NCI-H526 (cell line): ENCODE data around the gene MTMR3.

Experiments
- DNase-seq, 2 experiments: peaks; one replicate each; lab custom pipeline; 2025; lab: John Stamatoyannopoulos, UW

MTMR3 gene

GRCh38 chr22:29916007-29916544 is 33.1 kb downstream of the MTMR3 start:
- no peak for DNase-seq

GRCh38 chr22:29917052-29917902 is 34.3 kb downstream of the MTMR3 start:
- DNase-seq: no peak

DNA sequence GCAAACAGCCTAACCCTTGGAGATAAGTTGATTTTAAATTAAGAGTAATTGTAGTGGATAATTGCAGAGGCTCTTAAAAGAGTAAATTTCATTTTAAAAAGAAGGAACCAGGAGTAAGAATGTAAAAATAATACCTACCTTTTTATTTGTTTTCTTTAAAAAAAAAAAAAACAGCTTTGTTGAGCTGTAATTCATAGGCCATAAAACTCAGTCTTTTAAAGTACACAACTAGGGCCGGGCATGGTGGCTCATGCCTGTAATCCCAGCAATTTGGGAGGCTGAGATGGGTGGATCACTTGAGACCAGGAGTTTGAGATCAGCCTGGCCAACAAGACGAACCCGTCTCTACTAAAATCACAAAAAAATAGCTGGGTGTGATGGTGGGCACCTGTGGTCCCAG is 42.4 kb downstream of the MTMR3 start:
- no peak for DNase-seq

- DNase-seq: no peak
Observed at GRCh38 chr22:29926057-29926456, 43.1 kb downstream of the MTMR3 start.

- DNase-seq: no peak
Observed at GRCh38 chr22:29932136-29932535, 49.2 kb downstream of the MTMR3 start.

DNA sequence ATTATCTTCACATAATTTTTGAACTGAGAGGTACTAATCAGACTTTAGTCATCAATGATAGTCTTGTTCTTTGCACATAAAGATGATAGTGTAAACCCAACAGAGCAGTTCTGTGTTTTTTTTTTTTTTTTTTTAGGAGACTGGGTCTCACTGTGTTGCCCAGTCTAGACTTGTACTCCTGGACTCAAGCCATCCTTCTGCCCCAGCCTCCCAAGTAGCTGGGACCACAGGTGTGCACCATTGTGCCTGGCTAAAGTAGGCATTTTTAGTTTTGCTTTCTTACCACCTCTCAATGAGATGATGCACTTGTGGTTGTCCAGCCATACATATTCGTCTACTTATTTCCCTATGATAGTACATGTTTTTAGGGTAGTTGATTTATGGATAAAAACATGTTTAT is 50.6 kb downstream of the MTMR3 start:
- DNase-seq: peak in 1 of 2 experiments; percentile 3

GRCh38 chr22:29934596-29934995 is 51.6 kb downstream of the MTMR3 start:
- no peak for DNase-seq

DNA sequence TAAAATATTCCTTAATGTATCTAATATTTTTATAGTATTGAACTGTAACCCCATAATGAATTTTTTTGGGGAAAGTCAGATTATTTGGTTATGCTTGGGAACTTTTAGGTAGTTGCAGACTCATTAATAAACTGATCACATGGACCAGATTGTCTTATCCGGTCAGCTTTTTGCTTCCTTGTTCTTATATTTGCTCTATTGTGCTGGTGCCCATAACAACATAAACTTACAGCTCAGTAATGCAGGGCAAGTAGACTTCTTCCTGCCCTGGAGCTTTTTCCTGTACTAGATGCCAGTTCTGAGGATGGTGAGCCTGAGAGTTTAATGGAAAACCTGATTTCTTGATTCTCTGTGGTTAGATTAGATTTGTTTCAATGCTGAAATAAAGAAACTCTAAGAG is 53.2 kb downstream of the MTMR3 start:
- DNase-seq: no peak

DNA sequence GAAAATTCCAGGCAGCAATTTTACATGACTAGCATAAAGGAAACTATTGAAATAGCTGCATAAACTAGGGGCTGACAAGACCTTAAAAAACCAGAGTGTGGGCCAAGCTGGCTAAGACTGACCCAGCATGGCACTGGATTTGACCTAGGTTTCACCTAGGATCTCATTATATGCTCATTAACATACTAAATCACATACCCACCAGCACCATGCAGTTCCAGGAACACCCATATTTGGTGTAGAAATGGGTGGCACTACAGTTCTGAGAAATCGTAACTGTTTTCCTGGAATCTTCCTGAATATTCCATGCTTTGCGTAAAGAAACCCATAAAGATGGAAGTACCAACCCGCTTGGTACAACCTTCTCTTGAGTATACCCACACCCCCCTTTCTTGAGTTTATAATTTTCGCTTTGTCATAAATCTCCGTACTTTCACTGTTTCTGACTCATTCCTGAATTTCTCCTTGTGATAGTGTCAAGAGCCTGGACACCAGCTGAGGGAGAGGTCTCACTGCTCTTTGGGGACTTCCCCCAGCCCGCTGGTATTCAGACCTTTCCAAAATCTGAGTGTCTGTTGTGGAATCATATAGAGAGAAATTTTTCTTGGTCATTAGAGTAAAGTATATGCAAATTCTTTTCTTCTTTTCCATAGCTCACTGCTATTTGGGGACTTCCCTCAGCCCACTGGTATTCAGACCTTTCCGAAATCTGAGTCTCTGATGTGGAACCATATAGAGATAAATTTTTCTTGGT is 55.1 kb downstream of the MTMR3 start:
- DNase-seq: no peak

DNA sequence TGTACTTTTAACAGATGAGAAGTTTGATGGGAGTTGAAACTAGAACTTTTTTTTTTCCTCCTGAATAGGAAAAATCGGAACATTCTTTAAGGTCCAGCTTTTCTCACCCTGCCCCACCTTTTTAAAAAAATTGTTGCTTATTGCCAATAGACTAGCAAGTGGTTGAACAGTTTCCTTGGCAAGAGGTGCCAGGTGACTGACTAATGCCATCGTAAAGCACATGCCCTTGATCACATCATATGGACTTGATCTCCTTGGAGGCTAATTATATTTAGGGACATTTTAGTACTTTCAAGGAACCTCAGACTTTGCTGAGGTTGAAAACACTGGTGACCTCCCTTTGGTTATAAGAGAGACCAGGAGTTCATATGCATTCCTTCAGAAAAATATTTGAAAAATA is 57.6 kb downstream of the MTMR3 start:
- DNase-seq: no peak

- DNase-seq: no peak
Observed at GRCh38 chr22:29944339-29944738, 61.4 kb downstream of the MTMR3 start.

GRCh38 chr22:29945435-29945834 is 62.5 kb downstream of the MTMR3 start:
- no peak for DNase-seq

GRCh38 chr22:29946220-29946619 is 63.2 kb downstream of the MTMR3 start:
- no peak for DNase-seq

GRCh38 chr22:29947410-29948384 is 64.7 kb downstream of the MTMR3 start:
- DNase-seq: no peak

DNA sequence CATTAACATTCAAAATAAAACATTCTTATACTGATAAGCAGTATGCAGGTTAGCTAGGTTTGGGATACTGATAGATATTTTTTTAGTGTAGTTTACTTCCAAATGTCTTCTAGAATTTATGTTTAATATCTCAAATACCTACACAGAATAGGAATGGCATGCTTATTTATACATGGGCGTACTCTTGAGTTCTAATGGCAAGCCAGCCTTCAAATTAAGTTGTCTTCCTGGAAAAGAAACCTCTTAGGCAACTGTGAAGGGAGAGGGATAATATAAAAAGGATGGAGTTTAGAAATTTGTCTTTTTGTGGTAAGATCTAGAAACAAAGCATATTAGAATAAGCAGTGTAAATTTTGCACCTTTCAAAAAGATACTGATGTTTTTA is 65.4 kb downstream of the MTMR3 start:
- no peak for DNase-seq

GRCh38 chr22:29949872-29950271 is 66.9 kb downstream of the MTMR3 start:
- no peak for DNase-seq

DNA sequence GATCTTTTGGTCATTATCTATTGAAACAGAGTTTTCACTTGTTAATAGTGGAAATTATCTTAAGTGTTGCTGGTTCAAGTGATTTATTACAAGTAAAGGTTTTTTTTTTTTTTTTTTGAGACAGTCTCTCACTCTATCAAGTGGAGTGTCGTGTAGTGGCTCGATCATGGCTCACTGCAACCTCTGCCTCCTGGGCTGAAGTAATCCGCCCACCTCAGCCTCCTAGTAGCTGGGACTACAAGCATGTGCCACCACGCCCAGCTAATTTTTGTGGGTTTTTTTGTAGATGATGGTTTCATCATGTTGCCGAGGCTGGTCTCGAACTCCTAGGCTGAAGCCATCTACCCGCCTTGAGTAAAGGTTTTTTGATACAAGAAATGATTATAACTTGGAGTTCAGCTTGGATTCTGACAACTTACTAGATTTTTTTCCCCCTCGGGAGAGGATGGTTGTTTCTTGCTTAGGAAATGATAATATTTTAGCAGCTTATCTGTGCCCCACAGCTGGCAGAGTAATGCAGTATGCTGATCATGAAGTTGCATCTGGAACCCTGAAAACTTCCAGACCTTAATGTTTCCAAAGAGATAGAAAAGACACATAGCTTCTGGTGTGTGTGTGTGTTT is 68.9 kb downstream of the MTMR3 start:
- DNase-seq: no peak

DNA sequence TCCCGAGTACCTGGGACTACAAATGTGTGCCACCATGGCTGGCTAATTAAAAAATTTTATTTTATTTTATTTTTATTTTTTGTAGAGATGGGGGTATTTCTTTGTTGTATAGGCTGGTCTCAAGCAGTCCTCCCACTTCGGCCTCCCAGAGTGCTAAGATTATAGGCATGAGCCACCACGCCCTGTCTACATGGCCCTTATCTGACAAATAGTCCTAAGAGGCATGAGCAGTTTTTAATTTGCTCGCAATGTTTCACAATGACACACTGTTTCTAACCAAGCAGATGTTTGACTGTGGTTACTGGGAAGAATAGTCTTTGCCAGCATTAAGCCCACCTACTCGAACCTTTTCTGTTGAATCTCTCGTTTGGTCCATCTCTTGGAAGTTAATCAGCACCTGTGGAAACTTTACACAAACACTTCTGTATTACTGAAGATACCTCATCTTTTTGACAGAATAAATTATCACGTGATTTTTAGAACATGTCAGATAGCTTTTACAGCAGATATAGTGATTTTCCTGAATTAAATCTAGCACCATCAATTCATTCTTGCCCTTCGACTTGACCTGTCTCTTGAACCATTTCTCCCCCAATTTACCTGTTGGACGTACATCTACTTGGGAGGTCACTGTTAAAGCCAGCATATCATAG is 71.4 kb downstream of the MTMR3 start:
- DNase-seq: no peak

- no peak for DNase-seq
Observed at GRCh38 chr22:29956680-29957079, 73.7 kb downstream of the MTMR3 start.

DNA sequence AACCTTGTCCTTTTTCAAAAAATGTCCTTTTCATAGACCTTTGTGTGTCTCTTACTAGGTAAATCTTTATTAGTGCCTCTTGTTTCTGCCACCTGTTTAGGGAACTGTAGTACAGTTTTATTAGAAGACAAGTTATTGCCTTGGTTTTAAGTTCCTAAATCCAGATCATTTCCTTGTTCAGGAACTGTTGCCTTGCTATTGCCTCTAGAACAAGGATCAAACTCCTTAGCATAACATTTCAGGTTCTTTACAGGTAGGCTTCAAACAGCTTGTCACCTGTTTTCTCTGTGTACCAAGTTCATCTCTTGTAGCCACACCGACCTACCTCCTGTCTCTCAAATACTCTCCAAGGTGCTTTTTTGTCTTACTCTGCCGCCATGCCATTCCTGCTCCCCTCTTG is 75.2 kb downstream of the MTMR3 start:
- no peak for DNase-seq

DNA sequence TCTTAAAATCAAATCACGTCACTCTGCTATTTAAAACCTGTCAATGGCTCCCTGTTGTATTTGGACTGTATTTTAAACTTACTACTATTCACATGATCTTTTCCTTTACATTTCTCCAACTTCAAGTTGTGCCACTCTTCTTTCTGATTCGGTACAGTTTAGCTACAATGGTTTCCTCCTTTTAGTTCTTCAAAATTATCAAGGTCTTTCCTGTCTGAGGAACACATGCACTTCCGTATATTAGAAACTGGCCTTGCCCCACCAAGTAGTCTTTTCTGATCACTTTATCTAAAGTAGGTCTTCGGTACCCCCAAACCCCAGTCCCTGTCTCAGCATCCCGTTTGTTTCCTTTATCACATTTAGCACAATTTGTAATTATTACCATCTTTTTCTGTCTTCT is 81.8 kb downstream of the MTMR3 start:
- no peak for DNase-seq
